WERI-Rb-1 (cell line): ENCODE results near the gene EPHA7.

Source experiments
- DNase-seq: peaks from one replicate; pipeline ENCODE4 v3.0.0-alpha.2; 2020
- H3K27ac ChIP-seq: fragments of 250-450 bp; sonication (Bioruptor Pico); 2 replicates; pipeline ENCODE4 v1.5.1; 2020; ENCODE audit warnings: mild to moderate bottlenecking, moderate library complexity
- H3K27me3 ChIP-seq: fragments of 250-450 bp; sonication (Bioruptor Pico); 2 replicates; pipeline ENCODE4 v1.5.1; 2021; ENCODE audit warnings: mild to moderate bottlenecking, low read depth, moderate library complexity; ENCODE audit not compliant: insufficient read depth, severe bottlenecking
- H3K36me3 ChIP-seq: fragments of 250-450 bp; sonication (Bioruptor Pico); 2 replicates; pipeline ENCODE4 v1.5.1; 2020; ENCODE audit warnings: mild to moderate bottlenecking, moderate library complexity
- H3K4me3 ChIP-seq: 2 replicates; pipeline ENCODE4 v1.5.1; 2011; ENCODE audit warnings: low read depth, mild to moderate bottlenecking, control low read depth, low read length
- H3K9me3 ChIP-seq: fragments of 250-450 bp; sonication (Bioruptor Pico); 2 replicates; pipeline ENCODE4 v1.5.1; 2021; ENCODE audit warnings: mild to moderate bottlenecking, moderate library complexity; ENCODE audit not compliant: severe bottlenecking
- CTCF ChIP-seq: IDR thresholded peaks from 2 replicates; pipeline ENCODE4 v1.5.1; 2011; ENCODE audit warnings: low read depth, mild to moderate bottlenecking, control low read depth, inconsistent platforms, low read length

EPHA7 gene

GRCh38 chr6:93350774-93351173, 68.6 kb downstream of the EPHA7 start:
- no peaks in the 10 kb centered on the region for H3K36me3 ChIP-seq
- no peak for TF ChIP-seq CTCF
- no peak for DNase-seq
- no peak overlapping the region for H3K4me3 ChIP-seq
- H3K27me3 ChIP-seq, result no peaks in the 10 kb centered on the region
- H3K9me3 ChIP-seq, result peaks cover 2% of the 10 kb centered on the region
- H3K27ac ChIP-seq, result no peak overlapping the region

GRCh38 chr6:93344333-93344835, 75.0 kb downstream of the EPHA7 start:
- no peaks in the 10 kb centered on the region for H3K9me3 ChIP-seq
- no peak for DNase-seq
- TF ChIP-seq CTCF, result no peak
- no peaks in the 10 kb centered on the region for H3K36me3 ChIP-seq
- no peak overlapping the region for H3K4me3 ChIP-seq
- H3K27ac ChIP-seq, result no peak overlapping the region
- H3K27me3 ChIP-seq, result no peaks in the 10 kb centered on the region

GRCh38 chr6:93343476-93343875, 75.9 kb downstream of the EPHA7 start:
- H3K27me3 ChIP-seq, result no peaks in the 10 kb centered on the region
- DNase-seq, result no peak
- no peak overlapping the region for H3K4me3 ChIP-seq
- no peak for TF ChIP-seq CTCF
- H3K36me3 ChIP-seq, result no peaks in the 10 kb centered on the region
- H3K9me3 ChIP-seq, result no peaks in the 10 kb centered on the region
- H3K27ac ChIP-seq, result no peak overlapping the region

- DNase-seq, result no peak
- no peak overlapping the region for H3K27ac ChIP-seq
- no peaks in the 10 kb centered on the region for H3K36me3 ChIP-seq
- H3K4me3 ChIP-seq, result no peak overlapping the region
- no peaks in the 10 kb centered on the region for H3K9me3 ChIP-seq
- no peak for TF ChIP-seq CTCF
- no peaks in the 10 kb centered on the region for H3K27me3 ChIP-seq
Measured at GRCh38 chr6:93341900-93342613, 77.3 kb downstream of the EPHA7 start.

- DNase-seq, result no peak
- TF ChIP-seq CTCF, result no peak
Measured at GRCh38 chr6:93337772-93338394, 81.5 kb downstream of the EPHA7 start.

GRCh38 chr6:93337014-93337413, 82.3 kb downstream of the EPHA7 start:
- Histone ChIP-seq H3K36me3 (no peaks in the 10 kb centered on the region), H3K27ac (no peak overlapping the region), H3K27me3 (no peaks in the 10 kb centered on the region), H3K4me3 (no peak overlapping the region), H3K9me3 (no peaks in the 10 kb centered on the region)
- no peak for DNase-seq
- TF ChIP-seq CTCF, result no peak

More at GRCh38 chr6:93337772-93338394, 81.5 kb downstream of the EPHA7 start:
- no peaks in the 10 kb centered on the region for H3K27me3 ChIP-seq
- H3K27ac ChIP-seq, result no peak overlapping the region
- H3K4me3 ChIP-seq, result no peak overlapping the region
- no peaks in the 10 kb centered on the region for H3K9me3 ChIP-seq
- no peaks in the 10 kb centered on the region for H3K36me3 ChIP-seq
